ENCODE results near the gene NAV2.

Gene NAV2

GRCh38 chr11:19689281-19690000 lies 23.2 kb upstream of the NAV2 start:
- Histone ChIP-seq H3K4me3 (ENCODE audit: low read depth in 1 of 2, low read length in 2 of 2) (no peak overlapping the region), H3K27me3 (ENCODE audit: insufficient read depth, low read length, poor library complexity) (no peaks in the 10 kb centered on the region), H2AFZ (ENCODE audit: low read depth, low read length) (no peak overlapping the region), H3K79me2 (ENCODE audit: insufficient read depth, low read length) (no peaks in the 10 kb centered on the region), H3K4me2 (ENCODE audit: insufficient read depth, low read length) (no peak overlapping the region), H3K9ac (ENCODE audit: low read depth, low read length) (no peak overlapping the region), H4K20me1 (ENCODE audit: insufficient read depth, low read length) (no peaks in the 10 kb centered on the region), H3K4me1 (ENCODE audit: insufficient read depth, low read length) (no peaks in the 10 kb centered on the region), H3K27ac (ENCODE audit: low read length) (no peak overlapping the region), H3K36me3 (ENCODE audit: insufficient read depth, low read length) (no peaks in the 10 kb centered on the region), H3K9me3 (ENCODE audit: insufficient read depth, low read length, severe bottlenecking) (no peaks in the 10 kb centered on the region)
- TF ChIP-seq EZH2 (IDR thresholded peaks at IDR 0.05; ENCODE audit: borderline replicate concordance, low read depth, low read length, severe bottlenecking) (no peak), CTCF (IDR thresholded peaks at IDR 0.05; ENCODE audit: borderline replicate concordance, extremely low read depth, low read length, poor library complexity, severe bottlenecking) (no peak)
- ATAC-seq (ENCODE audit: insufficient read depth, low read depth) (no peak), DNase-seq (no peak)

- Histone ChIP-seq H3K27ac (ENCODE audit: low read length) (no peak overlapping the region), H4K20me1 (ENCODE audit: insufficient read depth, low read length) (no peaks in the 10 kb centered on the region)
- no peak for DNase-seq
Observed at GRCh38 chr11:19690885-19691284, 21.8 kb upstream of the NAV2 start.

DNA sequence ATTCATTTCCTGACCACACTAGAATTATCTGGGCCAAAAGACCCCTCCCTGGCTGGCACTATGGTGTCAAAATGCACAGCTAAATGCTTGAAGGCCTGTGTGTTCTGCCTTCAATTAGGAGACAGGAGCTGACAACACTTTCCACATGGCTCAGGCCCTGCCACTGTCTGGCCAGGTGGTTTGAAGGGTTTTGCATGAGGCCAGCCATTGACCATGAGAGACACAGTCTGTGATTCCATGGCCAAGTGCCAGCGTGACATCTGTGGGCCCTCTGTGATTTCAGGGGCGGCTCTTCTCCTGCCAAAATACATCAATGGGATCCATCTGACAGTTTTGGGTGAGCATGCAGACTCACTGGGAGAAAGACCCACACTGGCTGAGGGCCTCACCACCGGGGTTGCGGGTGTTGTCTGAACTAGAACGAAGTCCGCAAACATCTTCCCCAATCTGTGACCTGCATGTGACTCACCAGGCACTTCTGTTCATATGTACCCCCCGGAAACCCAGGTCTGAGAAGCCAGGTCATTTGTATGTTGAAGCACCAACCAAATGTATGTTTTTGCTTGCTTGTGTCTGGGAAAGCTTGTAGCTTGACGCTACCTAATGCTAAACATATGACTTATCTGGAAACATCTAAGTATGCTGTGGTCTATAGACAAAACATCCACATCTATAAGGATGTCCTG lies 20.7 kb upstream of the NAV2 start:
- no peak for DNase-seq
- Histone ChIP-seq H3K27ac (ENCODE audit: low read length) (no peak overlapping the region), H3K4me3 (ENCODE audit: low read depth in 1 of 2, low read length in 2 of 2) (no peak overlapping the region), H3K4me1 (ENCODE audit: insufficient read depth, low read length) (no peaks in the 10 kb centered on the region), H3K9me3 (ENCODE audit: insufficient read depth, low read length, severe bottlenecking) (no peaks in the 10 kb centered on the region), H3K36me3 (ENCODE audit: insufficient read depth, low read length) (no peaks in the 10 kb centered on the region), H3K79me2 (ENCODE audit: insufficient read depth, low read length) (no peaks in the 10 kb centered on the region), H3K4me2 (ENCODE audit: insufficient read depth, low read length) (no peak overlapping the region), H3K27me3 (ENCODE audit: insufficient read depth, low read length, poor library complexity) (no peaks in the 10 kb centered on the region), H2AFZ (ENCODE audit: low read depth, low read length) (no peak overlapping the region), H4K20me1 (ENCODE audit: insufficient read depth, low read length) (no peaks in the 10 kb centered on the region), H3K9ac (ENCODE audit: low read depth, low read length) (no peak overlapping the region)
- TF ChIP-seq EZH2 (IDR thresholded peaks at IDR 0.05; ENCODE audit: borderline replicate concordance, low read depth, low read length, severe bottlenecking), result no peak
- no peak for TF ChIP-seq CTCF (IDR thresholded peaks at IDR 0.05; ENCODE audit: borderline replicate concordance, extremely low read depth, low read length, poor library complexity, severe bottlenecking)
- ATAC-seq (ENCODE audit: insufficient read depth, low read depth), result no peak

More at GRCh38 chr11:19690885-19691284, 21.8 kb upstream of the NAV2 start:
- H3K4me1 ChIP-seq (ENCODE audit: insufficient read depth, low read length), result no peaks in the 10 kb centered on the region
- H3K27me3 ChIP-seq (ENCODE audit: insufficient read depth, low read length, poor library complexity), result no peaks in the 10 kb centered on the region
- H3K4me3 ChIP-seq (ENCODE audit: low read depth in 1 of 2, low read length in 2 of 2), result no peak overlapping the region
- no peak overlapping the region for H3K4me2 ChIP-seq (ENCODE audit: insufficient read depth, low read length)
- no peak for ATAC-seq (ENCODE audit: insufficient read depth, low read depth)
- no peaks in the 10 kb centered on the region for H3K9me3 ChIP-seq (ENCODE audit: insufficient read depth, low read length, severe bottlenecking)
- no peak overlapping the region for H2AFZ ChIP-seq (ENCODE audit: low read depth, low read length)
- no peaks in the 10 kb centered on the region for H3K79me2 ChIP-seq (ENCODE audit: insufficient read depth, low read length)
- H3K9ac ChIP-seq (ENCODE audit: low read depth, low read length), result no peak overlapping the region
- TF ChIP-seq CTCF (IDR thresholded peaks at IDR 0.05; ENCODE audit: borderline replicate concordance, extremely low read depth, low read length, poor library complexity, severe bottlenecking) (no peak), EZH2 (IDR thresholded peaks at IDR 0.05; ENCODE audit: borderline replicate concordance, low read depth, low read length, severe bottlenecking) (no peak)
- no peaks in the 10 kb centered on the region for H3K36me3 ChIP-seq (ENCODE audit: insufficient read depth, low read length)

Measured in DND-41 (cell line).